Keratinocyte (primary cell): ENCODE measurements around the gene EMC10.

Source experiments
- EZH2 ChIP-seq: IDR thresholded peaks from one replicate; pipeline ENCODE4 v1.6.1; 2012; ENCODE audit warnings: inconsistent platforms, mild to moderate bottlenecking, low read length, moderate library complexity
- TF ChIP-seq, protein P1 (sequence below), 3 experiments: IDR thresholded peaks in 1 of 3; conservative IDR thresholded peaks in 1 of 3; optimal IDR thresholded peaks in 1 of 3; 2 replicates in 2 of 3; 3 replicates in 1 of 3; pipeline versions ENCODE3 to v1.5.1; 2011; ENCODE audit warnings: low read length in 3 of 3, mild to moderate bottlenecking in 3 of 3, moderate library complexity in 2 of 3, control low read depth in 1 of 3, inconsistent platforms in 1 of 3; ENCODE audit not compliant: insufficient read depth in 2 of 3; ENCODE audit errors: extremely low read depth in 1 of 3

- TF ChIP-seq, protein P1, sequence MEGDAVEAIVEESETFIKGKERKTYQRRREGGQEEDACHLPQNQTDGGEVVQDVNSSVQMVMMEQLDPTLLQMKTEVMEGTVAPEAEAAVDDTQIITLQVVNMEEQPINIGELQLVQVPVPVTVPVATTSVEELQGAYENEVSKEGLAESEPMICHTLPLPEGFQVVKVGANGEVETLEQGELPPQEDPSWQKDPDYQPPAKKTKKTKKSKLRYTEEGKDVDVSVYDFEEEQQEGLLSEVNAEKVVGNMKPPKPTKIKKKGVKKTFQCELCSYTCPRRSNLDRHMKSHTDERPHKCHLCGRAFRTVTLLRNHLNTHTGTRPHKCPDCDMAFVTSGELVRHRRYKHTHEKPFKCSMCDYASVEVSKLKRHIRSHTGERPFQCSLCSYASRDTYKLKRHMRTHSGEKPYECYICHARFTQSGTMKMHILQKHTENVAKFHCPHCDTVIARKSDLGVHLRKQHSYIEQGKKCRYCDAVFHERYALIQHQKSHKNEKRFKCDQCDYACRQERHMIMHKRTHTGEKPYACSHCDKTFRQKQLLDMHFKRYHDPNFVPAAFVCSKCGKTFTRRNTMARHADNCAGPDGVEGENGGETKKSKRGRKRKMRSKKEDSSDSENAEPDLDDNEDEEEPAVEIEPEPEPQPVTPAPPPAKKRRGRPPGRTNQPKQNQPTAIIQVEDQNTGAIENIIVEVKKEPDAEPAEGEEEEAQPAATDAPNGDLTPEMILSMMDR (optimal IDR thresholded peaks at IDR 0.05 in 1 of 3, IDR thresholded peaks at IDR 0.05 in 1 of 3, conservative IDR thresholded peaks at IDR 0.05 in 1 of 3; ENCODE audit: extremely low read depth in 1 of 3, insufficient read depth in 2 of 3, low read length in 3 of 3), result no peak
- TF ChIP-seq EZH2, result no peak
Observed at GRCh38 chr19:50427318-50427925, 48.9 kb upstream of the EMC10 start.
